Progenitor cell of endocrine pancreas (in vitro differentiated cells): ENCODE results near the gene FYN. TPM values are rescaled to one million over a fixed set of nuclear protein-coding genes. Genes with fewer than 3 reads are reported as not detected.

ENCODE experiments used
- DNase-seq: peaks from one replicate; pipeline ENCODE4 v3.0.0; 2021; ENCODE audit warnings: low spot score; ENCODE audit not compliant: unreplicated experiment
- H3K27ac Mint-ChIP-seq: 2 replicates; pipeline ENCODE4 v1.8.0; 2021; ENCODE audit warnings: mild to moderate bottlenecking, moderate library complexity, mixed read lengths
- H3K27me3 Mint-ChIP-seq: 2 replicates; pipeline ENCODE4 v1.8.0; 2021; ENCODE audit warnings: mixed read lengths
- H3K36me3 Mint-ChIP-seq: 2 replicates; pipeline ENCODE4 v1.8.0; 2022; ENCODE audit warnings: mixed read lengths; ENCODE audit not compliant: insufficient read depth
- H3K4me1 Mint-ChIP-seq: 2 replicates; pipeline ENCODE4 v1.8.0; 2021; ENCODE audit warnings: low read depth, mixed read lengths
- H3K4me3 Mint-ChIP-seq: 2 replicates; pipeline ENCODE4 v1.8.0; 2021; ENCODE audit warnings: low read depth, mild to moderate bottlenecking, moderate library complexity, mixed read lengths
- H3K9me3 Mint-ChIP-seq: 2 replicates; pipeline ENCODE4 v1.8.0; 2021; ENCODE audit warnings: low read depth, mixed read lengths
- CTCF ChIP-seq: fragments of 200-600 bp; sonication (generic); IDR thresholded peaks from one replicate; pipeline ENCODE4 v1.5.0; 2021; ENCODE audit warnings: antibody characterized with exemption, mild to moderate bottlenecking; ENCODE audit not compliant: unreplicated experiment
- total RNA-seq: library from RNA; stranded (reverse); gene quantifications from 2 replicates; pipeline ENCODE4 v1.2.1, GENCODE V29; 2021

Gene FYN
- total RNA-seq, 1 donor from 2014 or later, result 169 TPM

- TF ChIP-seq CTCF, result no peak
- peak overlapping the region; percentile 0 for H3K27ac Mint-ChIP-seq
- DNase-seq, result no peak
Observed at GRCh38 chr6:111824608-111825337, 48.5 kb downstream of the FYN start.

GRCh38 chr6:111823831-111824607 is 49.2 kb downstream of the FYN start:
- Mint-ChIP-seq H3K4me1 (peaks cover 13% of the 10 kb centered on the region), H3K36me3 (peaks cover 14% of the 10 kb centered on the region), H3K27me3 (no peaks in the 10 kb centered on the region), H3K27ac (peak overlapping the region; percentile 0), H3K4me3 (no peak overlapping the region), H3K9me3 (no peaks in the 10 kb centered on the region)
- TF ChIP-seq CTCF, result no peak
- DNase-seq, result no peak

More at GRCh38 chr6:111824608-111825337, 48.5 kb downstream of the FYN start:
- Mint-ChIP-seq H3K9me3 (no peaks in the 10 kb centered on the region), H3K36me3 (peaks cover 10% of the 10 kb centered on the region), H3K4me1 (peaks cover 15% of the 10 kb centered on the region), H3K27me3 (no peaks in the 10 kb centered on the region), H3K4me3 (no peak overlapping the region)

- no peak for TF ChIP-seq CTCF
- peaks cover 13% of the 10 kb centered on the region for H3K4me1 Mint-ChIP-seq
- DNase-seq, result no peak
- H3K27me3 Mint-ChIP-seq, result no peaks in the 10 kb centered on the region
- no peaks in the 10 kb centered on the region for H3K9me3 Mint-ChIP-seq
- no peak overlapping the region for H3K4me3 Mint-ChIP-seq
- H3K36me3 Mint-ChIP-seq, result peaks cover 14% of the 10 kb centered on the region
- H3K27ac Mint-ChIP-seq, result no peak overlapping the region
Observed at GRCh38 chr6:111823012-111823411, 50.2 kb downstream of the FYN start.

- peaks cover 14% of the 10 kb centered on the region for H3K36me3 Mint-ChIP-seq
- DNase-seq, result no peak
- no peaks in the 10 kb centered on the region for H3K27me3 Mint-ChIP-seq
- H3K4me1 Mint-ChIP-seq, result peaks cover 9% of the 10 kb centered on the region
- no peak for TF ChIP-seq CTCF
- no peak overlapping the region for H3K4me3 Mint-ChIP-seq
- H3K9me3 Mint-ChIP-seq, result no peaks in the 10 kb centered on the region
- H3K27ac Mint-ChIP-seq, result no peak overlapping the region
Observed at GRCh38 chr6:111819458-111819857, 53.8 kb downstream of the FYN start.

GRCh38 chr6:111818539-111819226 is 54.6 kb downstream of the FYN start:
- H3K4me1 Mint-ChIP-seq, result peaks cover 2% of the 10 kb centered on the region
- H3K36me3 Mint-ChIP-seq, result peaks cover 14% of the 10 kb centered on the region
- DNase-seq, result no peak
- TF ChIP-seq CTCF, result no peak
- no peaks in the 10 kb centered on the region for H3K9me3 Mint-ChIP-seq
- no peak overlapping the region for H3K4me3 Mint-ChIP-seq
- no peaks in the 10 kb centered on the region for H3K27me3 Mint-ChIP-seq
- H3K27ac Mint-ChIP-seq, result peak overlapping the region; percentile 18
